T-helper 1 cell treated with Interleukin-12 subunit alpha and Interleukin-12 subunit beta and Interleukin-4 antibody, amounts not matched to agents 30 ng/mL and 1 ng/mL, for 36 hours (primary cell): ENCODE data around the gene KLF1. TPM values are rescaled to one million over a fixed set of nuclear protein-coding genes. Genes with fewer than 3 reads are reported as not detected.

ENCODE experiments used
- intact Hi-C: fragments of 100-400 bp; cut with micrococcal nuclease; formaldehyde crosslinking; loops from one replicate; pipeline ENCODE4 v1.15.1; 2024
- total RNA-seq: library from RNA; stranded (reverse); gene quantifications from 2 replicates; pipeline ENCODE4 v1.2.3, GENCODE V29; 2022

The KLF1 gene
- total RNA-seq, 1 donor from 2014 or later = 0.22 TPM

DNA sequence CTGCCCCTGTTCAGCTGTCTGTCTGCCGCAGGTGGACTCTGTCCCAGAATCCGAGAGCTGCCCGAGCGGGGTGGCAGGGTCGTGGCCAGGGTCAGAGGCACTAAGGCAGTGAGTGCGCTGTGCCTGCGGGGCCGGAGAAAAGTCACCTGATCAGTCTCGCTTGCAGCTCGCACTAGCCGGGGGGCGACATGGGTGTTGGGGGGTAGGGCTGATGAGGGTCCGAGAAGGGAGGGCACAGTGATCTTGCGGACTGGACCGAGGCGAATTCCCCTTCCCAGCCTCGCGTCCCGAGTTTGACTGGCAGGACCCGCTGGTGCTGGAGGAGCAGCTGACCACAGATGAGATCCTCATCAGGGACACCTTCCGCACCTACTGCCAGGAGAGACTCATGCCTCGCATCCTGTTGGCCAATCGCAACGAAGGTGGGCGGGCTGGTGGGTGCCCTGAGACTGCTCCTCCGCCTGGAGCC lies 4.6 kb upstream of the KLF1 start:
- intact Hi-C loops = loop anchor here (1.0 to 5.0 kb wide), 9 partner anchors 23 to 211 kb away; partner anchors contain the start of genes CALR, FARSA, GADD45GIP1 and HOOK2

DNA sequence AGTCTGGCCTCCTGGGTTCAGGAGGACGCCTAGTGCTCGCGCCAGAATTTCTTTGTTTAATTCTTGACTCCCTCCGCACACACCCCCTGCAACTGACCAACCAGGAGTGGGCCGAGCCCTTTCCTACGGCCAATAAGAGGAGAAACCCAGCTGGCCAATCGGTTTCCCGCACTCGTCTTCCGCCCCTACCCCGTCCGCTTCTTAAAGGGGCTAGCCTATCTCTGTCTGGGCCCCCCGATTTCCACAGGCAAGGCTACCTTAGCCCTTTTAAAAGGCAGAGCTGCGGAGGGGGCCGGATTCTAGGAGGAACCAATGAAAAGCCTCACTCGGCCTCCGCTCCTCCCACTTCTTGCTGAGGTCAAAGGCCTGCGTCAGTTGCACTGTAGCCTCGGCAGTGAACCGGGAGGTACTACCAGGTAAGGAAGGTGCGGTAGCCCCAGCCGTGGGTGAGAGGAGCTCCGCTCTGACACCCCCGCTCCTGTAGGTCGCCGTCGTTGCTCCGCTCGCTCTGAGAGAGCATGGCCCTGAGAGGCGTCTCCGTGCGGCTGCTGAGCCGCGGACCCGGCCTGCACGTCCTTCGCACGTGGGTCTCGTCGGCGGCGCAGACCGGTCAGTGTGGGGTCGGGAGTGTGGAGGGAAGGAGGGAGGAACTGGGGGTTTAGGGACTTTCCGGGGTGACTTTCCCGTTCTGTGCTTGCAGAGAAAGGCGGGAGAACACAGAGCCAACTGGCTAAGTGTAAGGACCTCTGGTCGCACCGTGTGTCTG lies 4.0 kb upstream of the KLF1 start, which contains the start of gene GCDH:
TSS of gene GCDH (plus strand) at position 374 of the 766 bp plus-strand sequence. CDS start at position 519, 145 bp downstream.
- intact Hi-C loops = loop anchor here (1.0 to 5.0 kb wide), 10 partner anchors 10 to 211 kb away; partner anchors contain the start of genes CALR, DNASE2, FARSA and GADD45GIP1

DNA sequence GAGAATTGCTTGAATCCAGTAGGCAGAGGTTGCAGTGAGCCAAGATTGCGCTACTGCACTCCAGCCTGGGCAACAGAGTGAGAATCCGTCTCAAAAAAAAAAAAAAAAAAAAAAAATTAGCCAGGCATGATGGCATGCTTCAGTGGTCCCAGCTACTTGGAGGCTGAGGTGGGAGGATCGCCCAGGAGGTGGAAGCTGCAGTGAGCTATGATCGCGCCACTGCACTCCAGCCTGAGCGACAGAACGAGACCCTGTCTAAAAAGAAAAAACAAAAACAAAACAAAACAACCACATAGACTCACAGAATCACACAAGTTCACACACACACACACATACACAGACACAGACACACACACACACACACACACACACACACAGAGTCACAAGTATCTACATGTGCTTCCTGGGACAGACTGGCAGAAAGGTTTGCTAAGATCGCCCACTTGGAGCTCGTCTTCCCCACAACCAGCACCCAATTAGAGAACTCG lies 3.3 kb upstream of the KLF1 start:
- intact Hi-C loops = loop anchor here (1.0 to 5.0 kb wide), 3 partner anchors 9 to 212 kb away; partner anchors contain the start of genes DNASE2, GADD45GIP1 and LYL1

DNA sequence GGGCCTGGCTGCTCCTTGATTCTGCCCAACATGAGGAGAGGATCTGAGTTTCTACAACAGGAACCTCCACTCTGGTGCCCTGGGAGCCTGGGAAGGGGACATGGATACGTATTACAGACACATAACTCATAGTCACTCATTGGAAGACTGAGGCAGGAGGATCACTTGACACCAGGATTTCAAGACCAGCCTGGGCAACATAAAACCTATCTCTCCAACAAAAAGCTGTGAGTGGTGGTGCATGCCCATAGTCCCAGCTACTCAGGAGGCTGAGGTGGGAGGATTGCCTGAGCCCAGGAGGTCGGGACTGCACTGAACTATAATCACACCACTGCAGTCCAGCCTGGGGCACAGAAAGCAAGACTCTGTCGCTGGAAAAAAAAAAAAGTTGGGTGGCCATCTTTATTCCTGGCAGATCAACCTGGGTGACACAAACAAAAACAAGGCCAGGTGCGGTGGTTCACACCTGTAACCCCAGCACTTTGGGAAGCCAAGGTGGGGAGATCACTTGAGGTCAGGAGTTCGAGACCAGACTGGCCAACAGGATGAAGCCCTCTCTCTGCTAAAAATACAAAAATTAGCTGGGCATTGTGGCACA lies 1.1 kb upstream of the KLF1 start:
- intact Hi-C loops = no loop called here

DNA sequence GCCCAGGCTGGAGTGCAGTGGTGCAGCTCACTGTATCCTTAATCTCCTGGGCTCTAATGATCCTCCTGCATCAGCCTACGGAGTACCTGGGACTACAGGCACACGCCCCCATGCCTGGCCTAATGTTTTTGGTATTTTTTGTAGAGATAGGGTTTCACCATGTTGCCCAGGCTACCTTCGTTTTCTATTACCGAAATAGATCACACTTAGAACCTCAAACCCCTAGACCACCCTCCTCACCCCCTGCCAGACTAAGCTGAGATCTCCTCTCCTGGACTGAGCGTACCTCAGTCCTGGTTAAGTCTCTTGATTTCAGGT lies 391 bp downstream of the KLF1 start:
- intact Hi-C loops = no loop called here

DNA sequence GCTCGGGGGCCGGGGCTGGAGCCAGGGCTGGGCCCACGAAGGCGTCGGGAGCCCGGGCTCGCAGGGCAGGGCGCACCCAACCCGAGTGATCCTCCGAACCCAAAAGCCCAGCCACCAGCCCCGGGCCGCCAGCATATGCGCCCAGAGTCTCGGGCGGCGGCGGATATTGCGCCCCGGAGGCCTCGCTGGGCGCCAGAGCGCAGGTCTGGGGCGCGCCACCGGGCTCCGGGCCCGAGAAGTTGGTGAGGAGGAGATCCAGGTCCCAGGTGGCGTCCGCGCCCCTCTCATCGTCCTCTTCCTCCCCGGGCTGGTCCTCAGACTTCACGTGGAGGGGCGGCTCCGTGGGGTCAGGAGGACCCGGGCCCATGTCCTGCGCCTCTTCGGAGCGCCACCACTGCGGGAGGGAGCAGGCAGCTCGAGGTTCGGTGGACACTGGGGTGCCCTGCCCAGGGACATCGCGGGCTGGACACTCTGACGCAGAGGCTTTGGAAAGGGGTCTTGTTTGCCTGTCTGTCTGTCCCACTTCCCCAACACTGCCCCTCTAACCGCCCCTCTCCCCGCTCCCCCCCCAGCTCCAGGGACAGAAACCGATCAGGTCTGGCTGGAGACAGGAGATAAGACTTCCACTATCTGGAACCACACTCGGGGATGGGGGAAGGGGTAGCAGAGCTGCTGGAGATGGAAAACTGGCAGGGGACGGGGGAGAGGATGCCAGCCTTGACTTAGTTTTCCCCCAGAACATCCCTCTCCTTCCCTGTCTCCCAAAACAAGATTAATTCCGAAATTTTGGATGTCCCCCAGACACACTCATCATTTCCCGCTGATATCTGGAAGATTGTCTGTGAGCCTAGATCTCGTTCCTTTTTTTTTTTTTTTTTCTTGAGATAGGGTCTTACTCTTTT lies 1.0 kb downstream of the KLF1 start:
- intact Hi-C loops = loop anchor here (1.0 kb wide), 4 partner anchors 33 to 79 kb away; partner anchors contain the start of genes FARSA, RAD23A and SYCE2

DNA sequence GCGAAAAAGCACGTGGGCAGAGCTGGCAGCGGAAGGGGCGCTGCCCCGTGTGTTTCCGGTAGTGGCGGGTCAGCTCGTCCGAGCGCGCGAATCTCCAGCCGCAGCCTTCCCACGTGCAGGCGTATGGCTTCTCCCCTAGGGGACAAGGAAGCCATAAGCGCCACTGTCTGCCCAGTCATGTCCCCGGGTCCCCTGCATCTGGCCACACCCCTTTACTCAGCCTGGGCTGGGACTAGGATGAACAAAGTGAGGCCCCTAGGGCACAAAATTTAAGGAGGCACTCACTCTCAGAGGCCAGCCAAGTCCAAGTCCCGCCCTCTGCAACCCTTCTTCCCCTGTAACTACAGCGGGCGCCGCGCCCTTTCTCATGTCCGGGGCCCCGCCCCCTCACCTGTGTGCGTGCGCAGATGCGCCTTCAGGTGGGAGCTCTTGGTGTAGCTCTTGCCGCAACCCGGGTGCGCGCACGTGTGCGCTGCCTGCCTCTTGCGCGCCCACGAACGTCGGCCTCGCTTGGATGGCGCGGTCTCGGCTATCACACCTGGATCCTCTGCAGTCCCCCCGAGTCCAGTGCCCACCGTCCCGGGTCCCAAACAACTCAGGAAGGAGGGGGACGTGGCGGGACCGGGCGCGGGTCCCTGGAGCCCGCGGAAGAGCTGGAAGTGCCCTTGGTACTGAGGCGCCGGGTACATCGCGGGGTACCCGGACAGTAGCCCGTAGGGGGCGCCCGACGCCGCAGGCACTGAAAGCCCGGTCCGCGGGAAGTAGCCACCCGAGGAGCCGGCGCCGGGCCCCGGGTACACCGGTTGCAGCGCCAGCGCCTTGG lies 1.9 kb downstream of the KLF1 start:
- intact Hi-C loops = loop anchor here (1.0 kb wide), 4 partner anchors 34 to 80 kb away; partner anchors contain the start of genes FARSA, RAD23A and SYCE2

DNA sequence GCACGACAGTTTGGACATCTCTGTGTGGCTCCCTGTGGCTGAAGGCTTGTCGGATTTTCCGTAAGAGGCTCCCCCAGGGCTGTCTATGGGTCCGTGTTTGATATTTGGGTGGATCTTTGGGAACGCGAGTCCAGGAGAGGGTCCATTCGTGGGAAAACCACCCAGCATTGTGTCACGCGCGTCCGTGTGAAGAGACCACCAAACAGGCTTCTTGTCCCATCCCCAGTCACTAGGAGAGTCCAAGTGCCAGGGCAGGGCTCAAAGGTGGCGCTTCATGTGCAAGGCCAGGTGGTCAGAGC lies 2.4 kb downstream of the KLF1 start:
- intact Hi-C loops = no loop called here

DNA sequence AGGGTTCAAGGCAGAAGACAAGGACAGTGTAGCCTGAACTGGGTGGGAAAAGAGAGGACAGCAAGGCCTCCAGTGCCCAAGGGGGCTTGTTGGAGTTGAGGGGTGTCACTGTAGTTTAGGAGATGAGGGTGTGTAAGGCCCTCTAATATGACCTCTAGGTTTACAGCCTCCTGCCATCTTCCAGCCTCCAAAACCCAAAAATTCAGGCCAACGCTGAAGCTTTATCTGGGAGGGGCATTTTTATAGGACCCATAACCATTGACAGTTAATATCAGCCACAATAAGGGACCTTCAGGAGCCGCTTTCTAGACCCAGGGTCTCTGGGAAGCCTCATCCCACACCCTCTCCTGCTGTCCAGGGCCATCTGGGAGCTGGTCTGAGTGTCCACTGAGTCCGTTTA lies 2.8 kb downstream of the KLF1 start:
- intact Hi-C loops = no loop called here

DNA sequence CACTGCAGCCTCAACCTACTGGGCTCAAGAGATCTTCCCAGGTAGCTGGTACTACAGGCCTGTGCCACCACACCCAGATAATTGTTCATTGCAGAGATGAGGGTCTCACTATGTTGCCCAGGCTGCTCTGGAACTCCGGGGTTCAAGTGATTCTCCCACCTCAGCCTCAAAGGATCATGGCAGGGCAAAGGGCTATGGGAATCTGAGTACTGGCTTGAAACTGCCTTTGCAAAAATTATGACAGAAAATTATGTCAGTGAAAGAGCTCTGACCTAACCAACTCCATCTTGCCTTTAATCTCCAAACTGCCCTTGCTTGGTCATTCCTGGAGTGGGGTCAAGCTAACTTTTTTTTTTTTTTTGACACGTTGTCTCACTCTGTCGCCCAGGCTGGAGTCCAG lies 4.4 kb downstream of the KLF1 start:
- intact Hi-C loops = no loop called here

DNA sequence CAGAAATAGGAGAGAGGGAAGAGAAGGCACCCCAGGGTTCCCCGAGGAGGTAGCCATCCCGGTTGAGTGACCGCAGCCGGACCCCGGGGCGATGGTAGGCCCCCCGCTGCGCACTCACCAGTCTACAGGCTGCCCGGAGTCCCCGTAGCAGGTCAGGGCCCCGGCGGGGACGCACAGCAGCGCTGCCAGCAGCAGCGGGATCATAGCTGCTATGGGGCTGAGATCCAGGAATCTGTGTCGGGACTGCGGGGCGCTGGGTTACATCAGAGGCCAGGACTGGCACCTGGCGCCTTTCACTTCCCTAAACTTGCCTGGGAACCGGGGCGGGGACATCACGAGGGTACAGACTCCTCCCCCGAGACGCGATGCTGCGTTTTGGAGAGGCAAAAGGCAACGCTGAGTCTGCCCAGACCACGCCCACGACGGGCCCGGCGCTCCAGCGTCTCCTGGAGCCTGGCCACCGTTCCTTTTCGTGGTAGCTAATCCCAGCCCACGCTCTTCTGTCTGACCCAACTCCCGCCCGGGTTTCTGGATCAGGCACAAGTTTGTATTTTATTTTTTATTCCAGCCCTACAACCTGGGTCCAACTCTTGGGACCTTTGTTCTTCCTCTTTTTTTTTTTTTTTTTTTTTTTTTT lies 5.7 kb downstream of the KLF1 start, which contains the start of gene DNASE2:
TSS of gene DNASE2 (minus strand) at position 278 of the 637 bp plus-strand sequence. CDS start at position 204, 74 bp downstream.
- intact Hi-C loops = loop anchor here (1.0 kb wide), 3 partner anchors 8 to 14 kb away; no protein-coding TSS in a partner anchor

DNA sequence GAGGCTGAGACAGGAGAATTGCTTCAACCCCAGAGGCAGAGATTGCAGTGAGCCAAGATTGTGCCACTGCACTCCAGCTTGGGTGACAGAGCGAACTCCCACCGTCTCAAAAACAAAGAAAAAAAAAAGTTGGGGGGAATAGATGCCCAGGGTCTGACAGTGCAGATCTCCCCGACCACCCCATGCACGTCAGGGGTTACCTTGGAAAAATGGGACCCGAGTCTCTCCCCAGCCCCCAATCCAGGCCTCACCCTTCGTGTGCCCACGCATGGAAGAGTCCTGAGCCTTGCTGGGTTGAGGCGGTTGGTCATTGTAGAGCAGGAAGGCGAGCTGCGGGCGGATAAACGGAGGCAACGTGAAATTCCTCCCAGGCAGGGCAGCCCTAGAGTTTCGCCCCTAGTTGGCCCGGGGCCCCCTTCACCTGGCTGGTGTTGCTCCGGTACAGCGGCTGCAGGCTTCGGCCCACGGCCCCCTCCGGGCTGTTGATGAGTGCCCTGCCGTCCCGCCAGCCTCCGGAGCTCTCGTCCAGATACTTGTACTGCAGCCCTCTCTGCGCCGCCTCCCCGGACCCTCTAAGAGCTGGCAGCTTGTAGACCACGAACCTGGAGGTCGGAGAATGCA lies 6.3 kb downstream of the KLF1 start:
- intact Hi-C loops = loop anchor here (1.0 kb wide), 3 partner anchors 7 to 13 kb away; no protein-coding TSS in a partner anchor

DNA sequence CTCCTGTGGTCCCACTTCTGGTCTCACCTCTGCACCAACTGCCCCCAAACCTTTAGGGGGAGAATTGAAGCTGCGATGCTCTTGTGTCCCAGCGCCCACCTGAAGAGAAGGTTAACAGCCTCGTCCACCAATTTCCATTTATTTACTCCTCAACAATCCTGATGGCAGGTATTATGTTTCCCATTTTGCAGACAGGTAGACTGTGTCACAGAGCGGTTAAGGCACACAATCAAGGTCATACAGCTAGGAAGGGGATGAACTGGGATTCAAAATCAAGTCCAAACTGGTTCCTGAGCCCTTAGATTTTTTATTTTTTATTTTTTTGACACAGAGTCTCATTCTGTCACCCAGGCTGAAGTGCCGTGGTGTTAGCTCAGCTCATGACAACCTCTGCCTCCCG lies 11.9 kb downstream of the KLF1 start:
- intact Hi-C loops = no loop called here

DNA sequence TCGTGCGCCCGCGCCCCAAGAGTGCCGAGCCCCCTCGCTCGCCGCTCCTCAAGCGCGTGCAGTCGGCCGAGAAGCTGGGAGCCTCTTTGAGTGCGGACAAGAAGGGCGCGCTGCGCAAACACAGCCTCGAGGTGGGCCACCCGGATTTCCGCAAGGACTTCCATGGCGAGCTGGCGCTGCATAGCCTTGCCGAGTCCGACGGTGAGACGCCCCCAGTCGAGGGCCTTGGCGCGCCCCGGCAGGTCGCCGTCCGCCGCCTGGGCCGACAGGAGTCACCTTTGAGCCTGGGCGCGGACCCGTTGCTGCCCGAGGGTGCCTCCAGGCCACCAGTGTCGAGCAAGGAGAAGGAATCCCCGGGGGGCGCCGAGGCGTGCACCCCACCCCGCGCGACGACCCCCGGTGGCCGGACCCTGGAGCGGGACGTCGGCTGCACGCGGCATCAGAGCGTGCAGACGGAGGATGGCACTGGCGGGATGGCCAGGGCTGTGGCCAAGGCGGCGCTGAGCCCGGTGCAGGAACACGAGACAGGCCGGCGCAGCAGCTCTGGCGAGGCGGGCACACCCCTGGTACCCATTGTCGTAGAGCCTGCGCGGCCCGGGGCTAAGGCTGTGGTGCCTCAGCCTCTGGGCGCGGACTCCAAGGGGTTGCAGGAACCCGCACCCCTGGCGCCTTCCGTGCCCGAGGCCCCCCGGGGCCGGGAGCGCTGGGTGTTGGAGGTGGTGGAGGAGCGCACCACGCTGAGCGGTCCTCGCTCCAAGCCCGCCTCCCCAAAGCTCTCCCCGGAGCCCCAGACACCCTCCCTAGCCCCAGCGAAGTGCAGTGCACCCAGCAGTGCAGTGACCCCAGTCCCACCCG lies 12.9 kb downstream of the KLF1 start:
- intact Hi-C loops = loop anchor here (1.0 kb wide), 1 partner anchor 7 kb away; the partner anchor contains the start of gene DNASE2

DNA sequence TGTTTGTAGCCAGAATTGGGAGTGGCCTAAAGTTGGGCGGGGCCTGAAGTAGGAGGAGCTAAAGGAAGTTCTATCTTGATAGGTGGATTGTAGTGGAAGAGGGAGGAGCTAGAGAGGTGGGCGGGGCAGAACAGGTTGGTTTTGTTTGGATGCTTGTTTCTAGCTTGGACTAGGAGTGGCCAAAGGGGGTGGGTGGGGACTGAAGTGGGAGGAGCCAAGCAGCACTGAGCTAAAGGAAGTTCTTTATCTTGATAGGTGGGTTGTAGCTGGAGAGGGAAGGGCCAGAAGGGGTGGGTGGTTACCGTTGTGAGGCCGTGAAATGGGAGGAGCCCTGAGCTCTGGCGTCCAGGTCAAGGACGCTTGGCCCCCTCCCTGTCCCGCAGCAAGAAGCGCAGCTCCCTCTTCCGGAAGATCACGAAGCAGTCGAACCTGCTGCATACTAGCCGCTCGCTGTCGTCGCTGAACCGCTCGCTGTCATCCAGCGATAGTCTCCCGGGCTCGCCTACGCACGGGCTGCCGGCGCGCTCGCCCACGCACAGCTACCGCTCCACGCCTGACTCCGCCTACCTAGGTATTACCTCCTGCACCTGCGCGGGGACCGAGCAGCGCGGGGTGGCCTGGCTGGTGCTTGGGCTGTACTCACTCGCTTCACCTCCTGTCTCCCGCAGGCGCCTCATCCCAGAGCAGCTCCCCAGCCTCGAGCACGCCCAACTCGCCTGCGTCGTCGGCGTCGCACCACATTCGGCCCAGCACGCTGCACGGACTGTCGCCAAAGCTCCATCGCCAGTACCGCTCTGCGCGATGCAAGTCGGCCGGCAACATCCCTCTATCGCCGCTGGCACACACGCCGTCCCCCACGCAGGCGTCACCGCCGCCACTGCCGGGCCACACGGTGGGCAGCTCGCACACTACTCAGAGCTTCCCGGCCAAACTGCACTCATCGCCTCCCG lies 13.8 kb downstream of the KLF1 start:
- intact Hi-C loops = loop anchor here (1.0 kb wide), 1 partner anchor 8 kb away; the partner anchor contains the start of gene DNASE2

DNA sequence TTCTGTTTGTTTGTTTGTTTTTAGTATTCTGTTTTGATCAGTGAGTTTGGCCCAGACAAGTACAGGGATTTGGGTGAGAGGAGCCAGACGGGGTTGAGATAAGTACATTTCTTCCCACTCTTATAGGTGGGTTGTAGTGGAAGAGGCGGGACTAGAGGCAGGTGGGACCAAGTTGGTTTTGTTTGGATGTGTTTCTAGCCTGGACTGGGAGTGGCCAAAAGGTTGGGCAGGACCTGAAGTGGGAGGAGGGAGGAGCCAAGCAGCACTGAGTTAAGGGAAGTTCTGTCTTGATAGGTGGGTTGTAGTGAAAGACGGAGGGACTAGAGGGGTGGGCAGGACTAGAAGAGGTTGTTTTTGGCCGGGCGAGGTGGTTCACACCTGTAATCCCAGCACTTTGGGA lies 14.7 kb downstream of the KLF1 start:
- intact Hi-C loops = no loop called here

DNA sequence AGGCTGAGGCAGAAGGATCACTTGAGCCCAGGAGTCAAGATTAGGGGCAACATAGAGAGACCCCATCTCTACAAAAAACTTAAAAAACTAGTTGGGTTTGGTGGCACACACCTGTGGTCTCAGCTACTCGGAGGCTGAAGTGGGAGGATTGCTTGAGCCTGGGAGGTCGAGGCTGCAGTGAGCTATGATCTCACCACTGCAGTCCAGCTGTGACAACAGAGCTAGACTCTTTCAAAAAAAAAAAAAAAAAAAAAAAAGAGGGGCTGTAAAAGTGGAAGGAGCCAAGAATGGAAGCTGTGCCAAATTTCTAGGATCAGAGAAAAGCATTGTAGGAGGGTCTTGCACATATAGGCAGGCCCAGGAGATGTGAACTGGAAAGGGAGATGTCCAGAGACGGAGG lies 15.3 kb downstream of the KLF1 start:
- intact Hi-C loops = no loop called here
